Limb (tissue), 2 donors: ENCODE measurements around the gene SLC13A4.
A peak's percentile ranks its signal among the peaks of the same experiment; 100 is the strongest.
"Not testable (repeated sequence)": the region's sequence is repeated elsewhere in the genome, so short reads cannot be mapped to it uniquely, and the experiment has no call there.

Source experiments
- DNase-seq, 2 donors: peaks; one replicate each; pipeline ENCODE4 v3.0.0-alpha.2; 2016; ENCODE audit errors: extremely low spot score in 2 of 2

Gene SLC13A4, protein sequence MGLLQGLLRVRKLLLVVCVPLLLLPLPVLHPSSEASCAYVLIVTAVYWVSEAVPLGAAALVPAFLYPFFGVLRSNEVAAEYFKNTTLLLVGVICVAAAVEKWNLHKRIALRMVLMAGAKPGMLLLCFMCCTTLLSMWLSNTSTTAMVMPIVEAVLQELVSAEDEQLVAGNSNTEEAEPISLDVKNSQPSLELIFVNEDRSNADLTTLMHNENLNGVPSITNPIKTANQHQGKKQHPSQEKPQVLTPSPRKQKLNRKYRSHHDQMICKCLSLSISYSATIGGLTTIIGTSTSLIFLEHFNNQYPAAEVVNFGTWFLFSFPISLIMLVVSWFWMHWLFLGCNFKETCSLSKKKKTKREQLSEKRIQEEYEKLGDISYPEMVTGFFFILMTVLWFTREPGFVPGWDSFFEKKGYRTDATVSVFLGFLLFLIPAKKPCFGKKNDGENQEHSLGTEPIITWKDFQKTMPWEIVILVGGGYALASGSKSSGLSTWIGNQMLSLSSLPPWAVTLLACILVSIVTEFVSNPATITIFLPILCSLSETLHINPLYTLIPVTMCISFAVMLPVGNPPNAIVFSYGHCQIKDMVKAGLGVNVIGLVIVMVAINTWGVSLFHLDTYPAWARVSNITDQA

GRCh38 chr7:135728136-135728669, at the start of gene SLC13A4:
Gene SLC13A4, minus strand, starts transcription at chr7:135728186. Its CDS starts 690 bp downstream, at chr7:135727496.
- DNase-seq, result no peak

GRCh38 chr7:135775915-135776314, 47.9 kb upstream of the SLC13A4 start:
- not testable (repeated sequence) for DNase-seq

- no peak for DNase-seq
Measured at GRCh38 chr7:135775230-135775629, 47.2 kb upstream of the SLC13A4 start.

DNA sequence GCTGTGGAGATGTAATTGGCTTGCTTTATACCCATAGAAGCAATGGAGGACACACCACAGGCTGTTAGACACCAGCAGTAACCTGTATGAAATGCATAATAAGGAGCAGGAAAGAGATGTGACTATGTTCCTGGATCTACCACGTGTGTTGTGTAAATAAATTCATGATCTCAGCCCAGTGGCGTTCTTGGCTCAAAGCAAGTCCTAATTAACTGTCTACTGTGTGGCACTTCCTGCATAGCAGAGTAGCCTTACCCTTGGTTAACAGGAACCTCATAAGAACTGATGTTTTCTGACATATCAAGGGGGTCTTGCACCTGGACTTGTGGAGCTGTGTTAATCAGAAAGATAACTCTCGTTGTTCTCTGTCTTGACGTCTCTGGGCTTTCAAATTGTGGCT, 46.3 kb upstream of the SLC13A4 start:
- no peak for DNase-seq

DNA sequence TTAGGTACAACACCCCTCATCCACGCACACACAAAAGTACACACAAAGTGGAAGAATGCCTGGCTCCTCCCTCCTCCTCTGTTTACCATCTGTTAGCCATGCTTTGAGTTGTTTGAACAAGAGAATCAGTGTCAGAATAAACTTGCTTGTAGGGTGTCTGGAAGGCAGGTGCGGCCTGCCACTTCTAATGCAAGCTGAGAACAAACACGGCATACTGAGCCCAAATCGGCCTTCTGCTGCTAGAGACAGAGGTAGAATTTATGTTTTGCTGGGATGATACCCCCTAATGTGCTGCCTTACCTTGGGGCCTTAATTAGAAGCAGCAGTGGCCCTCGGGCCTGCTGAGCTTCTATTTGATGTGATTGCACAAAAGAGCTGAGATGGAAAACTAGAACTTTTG, 45.5 kb upstream of the SLC13A4 start:
- DNase-seq, result no peak

DNA sequence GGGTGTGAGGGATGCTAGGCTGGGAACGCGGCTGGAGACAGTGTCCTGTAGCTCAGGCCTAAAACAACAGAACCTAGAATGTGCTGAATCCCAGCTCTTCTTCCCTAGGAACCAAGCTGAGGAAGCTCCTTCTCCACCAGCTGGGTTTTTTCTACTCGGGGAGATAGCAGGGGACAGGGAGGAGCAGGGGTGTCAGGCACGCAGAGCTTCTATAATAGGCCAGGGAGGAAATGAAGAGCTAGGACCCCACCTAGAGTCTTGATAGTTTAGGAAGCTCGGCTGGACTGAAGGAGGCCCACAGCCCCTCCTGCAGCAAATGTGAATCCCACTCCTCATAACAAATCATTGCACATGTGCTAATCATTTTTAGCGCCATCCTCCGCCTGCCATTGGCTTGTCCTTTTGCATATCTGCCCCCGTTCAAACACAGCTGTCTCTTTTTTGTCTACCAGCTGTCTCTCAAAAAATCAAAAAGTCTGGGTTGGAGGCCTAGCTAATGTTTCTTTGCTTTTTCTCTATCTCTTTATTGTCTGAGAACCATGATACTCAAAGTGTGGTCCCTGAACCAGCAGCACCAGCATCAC, 44.7 kb upstream of the SLC13A4 start:
- no peak for DNase-seq

- no peak for DNase-seq
Measured at GRCh38 chr7:135771961-135772638, 44.1 kb upstream of the SLC13A4 start.

DNA sequence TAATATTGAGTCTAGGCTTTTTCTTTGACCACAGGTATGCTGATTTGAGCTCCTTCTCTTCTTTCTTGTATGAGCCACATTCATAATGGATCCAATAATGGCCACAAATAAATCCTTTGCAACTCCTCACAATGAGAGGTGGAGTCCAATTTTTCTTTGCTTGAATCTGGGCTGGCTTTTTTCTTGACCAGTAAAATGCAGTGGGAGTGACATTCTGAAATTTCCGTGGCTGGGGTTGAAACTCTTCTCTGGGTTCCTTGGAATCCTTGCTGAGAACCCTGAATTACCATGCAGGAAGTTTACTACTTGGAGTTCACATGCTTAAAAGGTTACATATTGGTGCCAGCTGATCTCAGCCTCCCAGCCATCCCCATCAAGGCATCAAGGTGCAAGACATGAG, 43.1 kb upstream of the SLC13A4 start:
- no peak for DNase-seq

GRCh38 chr7:135770139-135770710, 42.2 kb upstream of the SLC13A4 start:
- DNase-seq, result no peak

DNA sequence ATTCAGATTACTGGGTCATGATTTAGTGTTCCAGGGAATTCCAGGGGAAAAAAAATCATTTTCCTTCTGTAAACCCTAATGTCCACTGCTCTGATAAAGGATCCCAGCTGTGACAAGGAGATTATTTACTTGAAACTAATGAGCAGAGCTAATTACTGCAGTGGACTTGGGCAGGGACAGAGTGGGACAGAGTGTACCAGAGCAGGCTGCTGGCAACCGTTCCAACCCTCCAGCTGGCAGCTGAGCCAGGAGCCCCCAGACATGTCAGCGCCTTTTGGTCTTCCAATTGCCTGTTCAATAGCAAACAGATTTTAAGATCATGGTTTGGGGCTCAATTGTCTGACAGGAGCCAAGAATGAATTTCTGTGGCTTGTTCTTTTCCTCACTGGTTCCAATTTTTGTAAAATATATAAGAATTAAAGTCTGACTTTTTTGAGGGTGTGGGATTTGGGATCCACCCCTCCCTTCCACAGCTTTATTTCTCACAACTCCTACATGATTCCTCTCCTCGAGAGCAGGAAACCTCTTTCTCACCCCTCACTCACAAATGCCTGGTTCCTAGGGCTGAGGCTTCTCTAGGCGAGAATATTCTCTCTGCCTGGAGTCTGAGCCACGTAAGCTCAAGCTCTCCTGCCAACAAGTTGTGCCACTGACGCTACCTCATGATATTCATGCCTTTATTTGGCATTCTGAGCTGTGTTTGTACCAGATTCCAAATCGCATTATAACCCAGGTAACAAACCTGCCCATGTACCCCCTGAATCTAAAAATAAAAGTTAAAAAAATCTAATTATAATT, 41.2 kb upstream of the SLC13A4 start:
- peak in 1 of 2 donors; percentile 32 for DNase-seq

DNA sequence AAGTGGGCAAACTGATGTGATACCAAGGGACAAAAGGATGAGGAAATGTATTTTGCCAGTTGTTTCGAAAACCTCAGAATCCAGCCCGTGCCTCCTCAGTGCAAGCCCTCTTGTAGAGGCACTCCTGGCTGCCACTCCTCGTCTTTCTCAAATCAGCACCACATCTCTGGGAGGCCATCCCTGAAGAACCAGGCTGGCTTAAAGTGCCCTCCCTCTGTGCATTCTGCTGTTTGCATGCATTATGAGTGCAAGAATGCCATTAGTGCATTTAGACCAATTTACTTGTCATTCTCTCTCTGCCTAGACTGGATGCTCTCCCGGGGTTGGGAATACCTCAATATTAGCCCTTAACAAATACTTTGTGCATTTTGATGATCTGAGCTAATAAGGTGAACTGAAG, 40.5 kb upstream of the SLC13A4 start:
- no peak for DNase-seq

GRCh38 chr7:135768064-135768463, 40.1 kb upstream of the SLC13A4 start:
- DNase-seq, result no peak

DNA sequence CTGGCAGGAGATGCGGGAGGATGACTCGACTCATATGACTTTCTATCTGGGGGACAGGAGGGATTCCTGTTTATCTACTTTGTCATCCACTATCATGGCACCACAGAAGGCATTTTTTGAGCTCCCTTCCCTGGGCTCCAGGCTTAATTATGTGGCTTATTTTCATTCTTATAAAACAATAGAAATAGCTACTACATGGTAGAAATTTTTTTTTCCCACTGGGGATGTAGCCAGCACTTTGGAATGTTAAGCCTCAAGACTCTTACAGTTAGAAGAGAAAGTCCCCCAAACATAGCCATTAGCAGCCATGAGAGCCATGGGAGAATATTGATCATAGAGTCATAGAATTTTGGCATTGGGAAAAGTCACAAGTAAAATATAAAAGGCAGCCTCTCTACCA, 35.3 kb upstream of the SLC13A4 start:
- no peak for DNase-seq

DNA sequence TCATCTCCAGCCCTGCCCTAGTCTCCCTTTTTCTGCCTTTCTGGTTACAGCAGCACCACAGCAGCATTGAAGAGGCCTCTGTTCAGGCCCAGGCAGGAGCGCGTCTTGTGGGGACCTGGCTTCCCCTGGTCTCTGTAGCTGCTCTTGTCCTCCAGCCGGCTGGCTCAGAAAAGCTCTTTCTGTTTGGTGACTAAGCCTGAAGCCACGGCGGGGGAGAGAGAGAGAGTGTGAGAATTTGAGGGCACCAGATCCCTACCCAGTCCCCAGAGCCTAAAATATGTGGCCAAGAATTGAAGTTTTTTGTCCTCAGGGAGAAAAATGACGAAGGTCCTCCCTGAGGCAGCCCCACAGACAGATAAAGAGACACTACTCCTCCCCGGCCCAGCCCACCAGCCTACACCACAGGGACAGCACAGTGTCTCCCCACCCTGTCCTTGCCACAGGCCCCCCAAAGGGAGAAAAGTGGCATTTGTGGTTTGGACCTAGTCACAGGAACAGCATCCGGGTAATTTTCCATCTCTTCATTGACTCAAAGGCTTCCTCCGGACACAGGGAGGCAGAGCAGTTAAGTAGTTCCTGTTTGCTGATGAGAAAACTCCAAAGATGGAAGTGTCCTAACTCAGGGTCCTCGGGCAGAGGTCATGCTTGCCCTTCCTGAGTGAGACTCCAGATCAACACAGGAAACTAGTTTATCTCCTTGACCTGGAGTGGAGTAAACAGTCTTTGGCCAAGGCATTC, 33.9 kb upstream of the SLC13A4 start:
- DNase-seq, result no peak

GRCh38 chr7:135759532-135759931, 31.5 kb upstream of the SLC13A4 start:
- DNase-seq, result no peak

GRCh38 chr7:135758531-135758932, 30.5 kb upstream of the SLC13A4 start:
- DNase-seq, result no peak

DNA sequence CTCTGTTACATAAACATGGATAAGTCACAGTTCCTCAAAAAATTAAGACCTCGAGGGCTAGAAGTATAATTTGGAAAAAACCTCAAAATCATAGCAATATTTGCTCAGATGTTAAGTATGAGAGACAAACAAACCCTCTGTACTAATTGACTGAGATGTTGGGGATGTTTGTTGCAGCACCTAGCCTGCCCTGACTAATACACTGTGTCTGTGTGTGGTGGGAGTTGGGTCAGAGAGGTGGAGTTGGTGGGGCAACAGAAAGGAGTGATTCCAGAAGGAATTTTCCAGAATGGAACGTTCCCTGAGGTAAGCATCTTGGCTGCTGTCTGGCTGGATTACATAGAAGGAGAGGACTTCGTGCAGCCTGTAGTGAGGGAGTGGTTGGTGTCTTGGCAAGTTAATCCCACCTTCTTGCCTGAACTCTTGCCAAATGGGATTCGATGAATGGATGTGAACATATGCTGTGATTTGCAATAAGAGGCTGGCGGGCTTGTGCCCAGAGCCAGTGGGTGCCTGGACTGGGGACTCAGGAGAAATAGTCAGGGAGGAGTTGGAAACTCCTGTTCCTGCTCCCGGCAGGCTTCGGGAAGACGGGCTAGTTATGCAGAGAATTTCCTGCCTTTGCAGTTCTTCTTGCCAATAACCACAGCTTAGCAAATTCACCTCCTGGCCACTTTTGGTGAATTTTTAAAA, 29.9 kb upstream of the SLC13A4 start:
- peak in 1 of 2 donors; percentile 37 for DNase-seq

- no peak for DNase-seq
Measured at GRCh38 chr7:135756191-135756590, 28.2 kb upstream of the SLC13A4 start.

DNA sequence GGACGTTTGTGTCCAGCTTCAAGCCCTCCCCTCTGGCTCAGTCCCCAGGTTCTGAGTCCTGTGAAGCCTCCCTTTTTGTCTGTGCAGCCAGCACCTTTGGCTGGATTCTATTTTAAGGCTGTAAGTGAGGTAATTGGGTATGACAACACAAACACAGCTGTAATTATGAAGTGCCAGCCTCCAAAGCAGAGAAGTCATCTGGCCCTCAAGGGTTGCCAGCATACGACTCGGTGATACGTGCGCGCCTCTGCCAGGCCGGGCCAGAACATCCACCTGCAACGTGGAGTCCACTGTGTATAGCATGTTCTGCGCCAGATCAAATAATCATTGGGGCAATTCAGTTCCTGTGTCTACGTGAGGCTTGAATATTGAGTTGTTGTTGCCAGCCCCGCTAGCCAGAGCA, 27.4 kb upstream of the SLC13A4 start:
- no peak for DNase-seq
